Hepatocyte (in vitro differentiated cells): ENCODE results near the gene NGEF. TPM values are rescaled to one million over a fixed set of nuclear protein-coding genes. Genes with fewer than 3 reads are reported as not detected.

Experiments
- DNase-seq: peaks from one replicate; pipeline ENCODE4 v3.0.0-alpha.2; 2016; ENCODE audit warnings: low spot score
- H2AFZ ChIP-seq: fragments of 200-600 bp; sonication (generic); 2 replicates; pipeline ENCODE4 v1.6.0; 2016; ENCODE audit warnings: antibody characterized with exemption, mild to moderate bottlenecking
- H3K27ac ChIP-seq: fragments of 200-600 bp; sonication (generic); 2 replicates; pipeline ENCODE4 v1.5.1; 2016; ENCODE audit warnings: mild to moderate bottlenecking
- H3K27me3 ChIP-seq: fragments of 200-600 bp; sonication (generic); 2 replicates; pipeline ENCODE4 v1.6.1; 2016
- H3K36me3 ChIP-seq: fragments of 200-600 bp; sonication (generic); replicated peaks from 2 replicates; pipeline ENCODE4 v1.5.1; 2016; ENCODE audit warnings: low read depth; ENCODE audit not compliant: insufficient read depth
- H3K4me1 ChIP-seq: fragments of 200-600 bp; sonication (generic); 2 replicates; pipeline ENCODE4 v1.5.1; 2016; ENCODE audit warnings: mild to moderate bottlenecking, moderate library complexity; ENCODE audit not compliant: insufficient read depth
- H3K4me2 ChIP-seq: fragments of 200-600 bp; sonication (generic); 2 replicates; pipeline ENCODE4 v1.6.0; 2016
- H3K4me3 ChIP-seq: fragments of 200-600 bp; sonication (generic); 2 replicates; pipeline ENCODE4 v1.5.1; 2016; ENCODE audit warnings: mild to moderate bottlenecking
- H3K79me2 ChIP-seq: fragments of 200-600 bp; sonication (generic); 2 replicates; pipeline ENCODE4 v1.6.0; 2017; ENCODE audit warnings: mild to moderate bottlenecking
- H3K9me2 ChIP-seq: fragments of 200-600 bp; sonication (generic); replicated peaks from 2 replicates; pipeline ENCODE4 v1.6.0; 2017; ENCODE audit warnings: mild to moderate bottlenecking; ENCODE audit not compliant: insufficient read depth
- H3K9me3 ChIP-seq: fragments of 200-600 bp; sonication (generic); 2 replicates; pipeline ENCODE4 v1.5.1; 2016; ENCODE audit warnings: low read depth, mild to moderate bottlenecking
- H4K20me1 ChIP-seq: fragments of 200-600 bp; sonication (generic); 2 replicates; pipeline ENCODE4 v1.6.0; 2016; ENCODE audit warnings: mild to moderate bottlenecking; ENCODE audit not compliant: insufficient read depth, poor library complexity, severe bottlenecking
- EZH2 ChIP-seq: fragments of 200-600 bp; sonication (generic); IDR thresholded peaks from 2 replicates; pipeline ENCODE4 v1.6.1; 2016; ENCODE audit warnings: antibody characterized with exemption, mild to moderate bottlenecking, borderline replicate concordance
- EZH2phosphoT487 ChIP-seq: fragments of 200-600 bp; sonication (generic); IDR thresholded peaks from one replicate; pipeline ENCODE4 v1.6.1; 2018; ENCODE audit warnings: antibody characterized with exemption, mild to moderate bottlenecking, low read depth, moderate library complexity; ENCODE audit not compliant: unreplicated experiment, severe bottlenecking
- WGBS: methylation state at CpG from one replicate; pipeline ENCODE4 v1.1.6; 2016; ENCODE audit warnings: low lambda C conversion rate; ENCODE audit errors: missing lambda C conversion rate; 5-methylcytosine and 5-hydroxymethylcytosine counted together
- polyA plus RNA-seq: library from polyadenylated mRNA; unstranded; fragments of >200 nt; fragmentation: Nextera tagmentation; extraction: Ambion mirVana; gene quantifications from 2 replicates; pipeline ENCODE4 v1.2.1, GENCODE V29; 2016
- total RNA-seq: library from RNA; depleted of rRNA; stranded (reverse); fragments of >200 nt; gene quantifications from 2 replicates; pipeline ENCODE4 v1.2.3, GENCODE V29; 2014
- TF ChIP-seq, protein P1 (sequence below): fragments of 200-600 bp; sonication (generic); IDR thresholded peaks from 2 replicates; pipeline ENCODE4 v1.5.1; 2016; ENCODE audit warnings: antibody characterized with exemption, mild to moderate bottlenecking; ENCODE audit not compliant: poor library complexity

Gene NGEF
- total and polyA plus RNA-seq, 2 experiments from 2014 or later = 2.2 to 3.2 TPM

- Histone ChIP-seq H3K9me2 (no peaks in the 10 kb centered on the region), H3K27me3 (no peaks in the 10 kb centered on the region), H2AFZ (no peak overlapping the region), H3K79me2 (no peaks in the 10 kb centered on the region), H4K20me1 (no peaks in the 10 kb centered on the region), H3K36me3 (no peaks in the 10 kb centered on the region), H3K4me2 (no peak overlapping the region), H3K4me1 (no peaks in the 10 kb centered on the region), H3K27ac (no peak overlapping the region), H3K4me3 (no peak overlapping the region), H3K9me3 (no peaks in the 10 kb centered on the region)
- DNase-seq = no peak
- 90% methylated on average over 7 of the region's 7 CpGs for WGBS
- TF ChIP-seq, protein P1, sequence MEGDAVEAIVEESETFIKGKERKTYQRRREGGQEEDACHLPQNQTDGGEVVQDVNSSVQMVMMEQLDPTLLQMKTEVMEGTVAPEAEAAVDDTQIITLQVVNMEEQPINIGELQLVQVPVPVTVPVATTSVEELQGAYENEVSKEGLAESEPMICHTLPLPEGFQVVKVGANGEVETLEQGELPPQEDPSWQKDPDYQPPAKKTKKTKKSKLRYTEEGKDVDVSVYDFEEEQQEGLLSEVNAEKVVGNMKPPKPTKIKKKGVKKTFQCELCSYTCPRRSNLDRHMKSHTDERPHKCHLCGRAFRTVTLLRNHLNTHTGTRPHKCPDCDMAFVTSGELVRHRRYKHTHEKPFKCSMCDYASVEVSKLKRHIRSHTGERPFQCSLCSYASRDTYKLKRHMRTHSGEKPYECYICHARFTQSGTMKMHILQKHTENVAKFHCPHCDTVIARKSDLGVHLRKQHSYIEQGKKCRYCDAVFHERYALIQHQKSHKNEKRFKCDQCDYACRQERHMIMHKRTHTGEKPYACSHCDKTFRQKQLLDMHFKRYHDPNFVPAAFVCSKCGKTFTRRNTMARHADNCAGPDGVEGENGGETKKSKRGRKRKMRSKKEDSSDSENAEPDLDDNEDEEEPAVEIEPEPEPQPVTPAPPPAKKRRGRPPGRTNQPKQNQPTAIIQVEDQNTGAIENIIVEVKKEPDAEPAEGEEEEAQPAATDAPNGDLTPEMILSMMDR = no peak
- TF ChIP-seq EZH2phosphoT487 = no peak
- TF ChIP-seq EZH2 = no peak
These were observed 126.4 kb downstream of the NGEF start for GRCh38 chr2:232886632-232887031.

GRCh38 chr2:232886176-232886575 lies 126.9 kb downstream of the NGEF start:
- Histone ChIP-seq H2AFZ (no peak overlapping the region), H3K4me3 (no peak overlapping the region), H4K20me1 (no peaks in the 10 kb centered on the region), H3K27ac (no peak overlapping the region), H3K4me2 (no peak overlapping the region), H3K4me1 (no peaks in the 10 kb centered on the region), H3K27me3 (no peaks in the 10 kb centered on the region), H3K79me2 (no peaks in the 10 kb centered on the region), H3K9me3 (no peaks in the 10 kb centered on the region), H3K36me3 (no peaks in the 10 kb centered on the region), H3K9me2 (no peaks in the 10 kb centered on the region)
- no peak for DNase-seq
- WGBS = 92% methylated on average over 11 of the region's 11 CpGs
- TF ChIP-seq, protein P1 = no peak
- TF ChIP-seq EZH2phosphoT487 (no peak), EZH2 (no peak)

GRCh38 chr2:232885264-232885961 lies 127.6 kb downstream of the NGEF start:
- H3K4me3 ChIP-seq = no peak overlapping the region
- no peak for TF ChIP-seq EZH2phosphoT487
- TF ChIP-seq, protein P1 = no peak
- no peak for TF ChIP-seq EZH2
- no peaks in the 10 kb centered on the region for H3K9me3 ChIP-seq
- H3K9me2 ChIP-seq = no peaks in the 10 kb centered on the region
- H3K27me3 ChIP-seq = no peaks in the 10 kb centered on the region
- no peaks in the 10 kb centered on the region for H3K36me3 ChIP-seq
- no peaks in the 10 kb centered on the region for H4K20me1 ChIP-seq
- H3K4me2 ChIP-seq = no peak overlapping the region
- no peaks in the 10 kb centered on the region for H3K79me2 ChIP-seq
- H3K27ac ChIP-seq = no peak overlapping the region
- no peak for DNase-seq
- H2AFZ ChIP-seq = no peak overlapping the region
- no peaks in the 10 kb centered on the region for H3K4me1 ChIP-seq
- 88% methylated on average over 25 of the region's 25 CpGs for WGBS
